Endodermal cell (in vitro differentiated cells): ENCODE results near the gene ATP1A4. TPM values are rescaled to one million over a fixed set of nuclear protein-coding genes. Genes with fewer than 3 reads are reported as not detected.

ENCODE experiments used
- DNase-seq: peaks from one replicate; pipeline ENCODE4 v3.0.0-alpha.2; 2017
- H3K27ac ChIP-seq: 2 replicates; pipeline ENCODE4 v1.5.1; 2013; ENCODE audit warnings: mild to moderate bottlenecking, low read depth, low read length, moderate library complexity
- H3K27me3 ChIP-seq: 2 replicates; pipeline ENCODE4 v1.6.1; 2013; ENCODE audit warnings: mild to moderate bottlenecking, low read length, moderate library complexity; ENCODE audit not compliant: insufficient read depth, control insufficient read depth, poor library complexity, severe bottlenecking
- H3K36me3 ChIP-seq: 2 replicates; pipeline ENCODE4 v1.7.0; 2013; ENCODE audit warnings: mild to moderate bottlenecking, low read length, moderate library complexity; ENCODE audit not compliant: control insufficient read depth, insufficient read depth
- H3K4me1 ChIP-seq: one replicate; pipeline ENCODE4 v1.7.0; 2013; ENCODE audit warnings: low read length; ENCODE audit not compliant: control insufficient read depth, insufficient read depth
- H3K4me3 ChIP-seq: 2 replicates; pipeline ENCODE4 v1.5.1; 2013; ENCODE audit warnings: mild to moderate bottlenecking, low read length, moderate library complexity
- H3K9ac ChIP-seq: 2 replicates; pipeline ENCODE4 v1.6.1; 2013; ENCODE audit warnings: mild to moderate bottlenecking, low read length, moderate library complexity; ENCODE audit not compliant: poor library complexity, severe bottlenecking; ENCODE audit errors: extremely low read depth
- H3K9me3 ChIP-seq: 2 replicates; pipeline ENCODE4 v1.6.1; 2013; ENCODE audit warnings: mild to moderate bottlenecking, low read length, moderate library complexity; ENCODE audit not compliant: control insufficient read depth
- H3K27ac Mint-ChIP-seq: 2 replicates; pipeline ENCODE4 v1.8.0; 2020; ENCODE audit warnings: mixed read lengths
- H3K27me3 Mint-ChIP-seq: 2 replicates; pipeline ENCODE4 v1.8.0; 2021; ENCODE audit warnings: mild to moderate bottlenecking, mixed read lengths; ENCODE audit not compliant: insufficient read depth
- H3K36me3 Mint-ChIP-seq: 2 replicates; pipeline ENCODE4 v1.8.0; 2020; ENCODE audit warnings: low read depth, mixed read lengths
- H3K4me1 Mint-ChIP-seq: 2 replicates; pipeline ENCODE4 v1.8.0; 2020; ENCODE audit warnings: mixed read lengths
- H3K4me3 Mint-ChIP-seq: 2 replicates; pipeline ENCODE4 v1.8.0; 2020; ENCODE audit warnings: mild to moderate bottlenecking, moderate library complexity, mixed read lengths
- H3K9me3 Mint-ChIP-seq: 2 replicates; pipeline ENCODE4 v1.8.0; 2020; ENCODE audit warnings: mild to moderate bottlenecking, mixed read lengths
- CTCF ChIP-seq: fragments of 200-600 bp; sonication (generic); conservative IDR thresholded peaks from 2 replicates; pipeline ENCODE4 v1.5.0; 2021; ENCODE audit warnings: antibody characterized with exemption, mild to moderate bottlenecking
- WGBS, 2 experiments: methylation state at CpG; one replicate each; pipeline versions ENCODE4 v1.1.5 to v1.1.7; 2013; ENCODE audit warnings: missing lambda C conversion rate in 2 of 2, mixed read lengths in 1 of 2; ENCODE audit not compliant: insufficient coverage in 1 of 2, insufficient read length in 1 of 2; 5-methylcytosine and 5-hydroxymethylcytosine counted together
- total RNA-seq, 2 donors: library from RNA; stranded (reverse); fragmentation: NEBNext Ultra II Directional in 1 of 2; extraction: Animal tissue kit (Norgen Biotek cat#: 25700) in 1 of 2; gene quantifications; 2 replicates in 1 of 2; 3 replicates in 1 of 2; pipeline ENCODE4 v1.2.1, GENCODE V29; 2021

The ATP1A4 gene
- total RNA-seq, 2 donors from 2014 or later, result 0.55 to 0.75 TPM

- TF ChIP-seq CTCF, result no peak
- no peak for DNase-seq
- Histone ChIP-seq H3K36me3 (peaks cover 95% of the 10 kb centered on the region), H3K9ac (no peak overlapping the region), H3K27me3 (no peaks in the 10 kb centered on the region), H3K4me1 (no peaks in the 10 kb centered on the region), H3K27ac (no peak overlapping the region), H3K4me3 (no peak overlapping the region), H3K9me3 (no peaks in the 10 kb centered on the region)
- 92 to 100% methylated on average over 1 to 2 of the region's 2 CpGs for WGBS, 2 experiments
- H3K27ac Mint-ChIP-seq, result no peak overlapping the region
- no peak overlapping the region for H3K4me3 Mint-ChIP-seq
- peaks cover 75% of the 10 kb centered on the region for H3K36me3 Mint-ChIP-seq
- no peaks in the 10 kb centered on the region for H3K4me1 Mint-ChIP-seq
- no peaks in the 10 kb centered on the region for H3K27me3 Mint-ChIP-seq
- no peaks in the 10 kb centered on the region for H3K9me3 Mint-ChIP-seq
Observed at GRCh38 chr1:160226623-160227022, 75.2 kb downstream of the ATP1A4 start.

- WGBS, 2 experiments, result 96 to 100% methylated on average over 4 of the region's 4 CpGs
- H3K9ac ChIP-seq, result no peak overlapping the region
- H3K27me3 ChIP-seq, result no peaks in the 10 kb centered on the region
- no peaks in the 10 kb centered on the region for H3K9me3 Mint-ChIP-seq
- no peak overlapping the region for H3K27ac Mint-ChIP-seq
- no peak overlapping the region for H3K4me3 Mint-ChIP-seq
- peaks cover 95% of the 10 kb centered on the region for H3K36me3 ChIP-seq
- TF ChIP-seq CTCF, result no peak
- H3K36me3 Mint-ChIP-seq, result peaks cover 75% of the 10 kb centered on the region
- DNase-seq, result no peak
- no peak overlapping the region for H3K4me3 ChIP-seq
- no peak overlapping the region for H3K27ac ChIP-seq
- no peaks in the 10 kb centered on the region for H3K27me3 Mint-ChIP-seq
- H3K9me3 ChIP-seq, result no peaks in the 10 kb centered on the region
- H3K4me1 ChIP-seq, result no peaks in the 10 kb centered on the region
- H3K4me1 Mint-ChIP-seq, result no peaks in the 10 kb centered on the region
Observed at GRCh38 chr1:160227034-160227433, 75.6 kb downstream of the ATP1A4 start.

- no peaks in the 10 kb centered on the region for H3K27me3 ChIP-seq
- no peaks in the 10 kb centered on the region for H3K4me1 Mint-ChIP-seq
- no peak overlapping the region for H3K27ac ChIP-seq
- H3K9me3 ChIP-seq, result no peaks in the 10 kb centered on the region
- no peaks in the 10 kb centered on the region for H3K27me3 Mint-ChIP-seq
- H3K9ac ChIP-seq, result no peak overlapping the region
- no peak for DNase-seq
- H3K4me3 ChIP-seq, result no peak overlapping the region
- TF ChIP-seq CTCF, result no peak
- WGBS, 2 experiments, result 100% methylated on average over 1 of the region's 1 CpG; no CpG with 5 or more reads in 1 of the 2 experiments
- H3K27ac Mint-ChIP-seq, result no peak overlapping the region
- no peaks in the 10 kb centered on the region for H3K9me3 Mint-ChIP-seq
- no peaks in the 10 kb centered on the region for H3K4me1 ChIP-seq
- peaks cover 94% of the 10 kb centered on the region for H3K36me3 ChIP-seq
- H3K4me3 Mint-ChIP-seq, result no peak overlapping the region
- peaks cover 71% of the 10 kb centered on the region for H3K36me3 Mint-ChIP-seq
Observed at GRCh38 chr1:160227561-160227960, 76.2 kb downstream of the ATP1A4 start.
